Gastroesophageal sphincter (tissue), 3 donors: Measurements from ENCODE around the gene RPL35.

ENCODE experiments used
- CTCF ChIP-seq, 4 experiments: fragments of 200-600 bp in 2 of 4; fragments of 450-650 bp in 2 of 4; sonication (generic) in 1 of 4; IDR thresholded peaks; one replicate each; pipeline ENCODE4 v1.5.1; 2017 to 2019; ENCODE audit warnings: antibody characterized with exemption in 4 of 4, mild to moderate bottlenecking in 2 of 4, moderate library complexity in 2 of 4
- POLR2A ChIP-seq, 2 donors: fragments of 450-650 bp; IDR thresholded peaks; one replicate each; pipeline ENCODE4 v1.6.1; 2017; ENCODE audit warnings: antibody characterized with exemption in 2 of 2, mild to moderate bottlenecking in 2 of 2, moderate library complexity in 1 of 2
- POLR2AphosphoS5 ChIP-seq: sonication (generic); formaldehyde crosslinking; IDR thresholded peaks from one replicate; pipeline ENCODE4 v1.6.1; 2017; ENCODE audit warnings: antibody characterized with exemption

DNA sequence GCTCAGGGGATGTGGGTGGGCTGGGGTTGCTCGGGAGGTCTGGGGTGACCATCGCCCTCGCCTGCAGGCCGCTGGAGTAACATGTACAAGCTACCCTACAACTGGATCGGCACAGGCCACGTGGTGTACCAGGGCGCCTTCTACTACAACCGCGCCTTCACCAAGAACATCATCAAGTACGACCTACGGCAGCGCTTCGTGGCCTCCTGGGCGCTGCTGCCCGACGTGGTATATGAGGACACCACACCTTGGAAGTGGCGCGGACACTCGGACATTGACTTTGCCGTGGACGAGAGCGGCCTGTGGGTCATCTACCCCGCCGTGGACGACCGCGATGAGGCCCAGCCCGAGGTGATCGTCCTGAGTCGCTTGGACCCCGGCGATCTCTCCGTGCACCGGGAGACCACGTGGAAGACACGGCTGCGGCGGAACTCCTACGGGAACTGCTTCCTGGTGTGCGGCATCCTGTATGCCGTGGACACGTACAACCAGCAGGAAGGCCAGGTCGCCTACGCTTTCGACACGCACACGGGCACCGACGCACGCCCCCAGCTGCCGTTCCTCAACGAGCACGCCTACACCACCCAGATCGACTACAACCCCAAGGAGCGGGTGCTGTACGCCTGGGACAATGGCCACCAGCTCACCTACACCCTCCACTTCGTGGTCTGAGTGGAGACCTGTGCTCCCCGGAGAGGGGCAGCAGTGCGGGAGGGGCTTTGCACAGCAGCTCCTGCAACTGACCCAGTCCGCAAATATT lies 51.8 kb downstream of the RPL35 start:
- TF ChIP-seq CTCF (IDR thresholded peaks at IDR 0.05) (no peak), POLR2A (IDR thresholded peaks at IDR 0.05) (no peak), POLR2AphosphoS5 (no peak)
